ENCODE data around the gene NKIRAS2.
A peak's percentile ranks its signal among the peaks of the same experiment; 100 is the strongest.
"Not testable (repeated sequence)": the region's sequence is repeated elsewhere in the genome, so short reads cannot be mapped to it uniquely, and the experiment has no call there.

Gene NKIRAS2

GRCh38 chr17:41998497-41998896 is 21.4 kb upstream of the NKIRAS2 start:
- no peak for DNase-seq (ENCODE audit: low spot score)

GRCh38 chr17:42000413-42001133 is 19.3 kb upstream of the NKIRAS2 start:
- DNase-seq (ENCODE audit: low spot score) = no peak

GRCh38 chr17:42001729-42002128 is 18.2 kb upstream of the NKIRAS2 start:
- DNase-seq (ENCODE audit: low spot score) = no peak

- no peak for DNase-seq (ENCODE audit: low spot score)
Observed at GRCh38 chr17:42002175-42002791, 17.6 kb upstream of the NKIRAS2 start.

- DNase-seq (ENCODE audit: low spot score) = peak; percentile 67
Observed at GRCh38 chr17:42002792-42003301, 17.0 kb upstream of the NKIRAS2 start.

- DNase-seq (ENCODE audit: low spot score) = no peak
Observed at GRCh38 chr17:42005166-42005565, 14.7 kb upstream of the NKIRAS2 start.

- DNase-seq (ENCODE audit: low spot score) = no peak
Observed at GRCh38 chr17:42009170-42009569, 10.7 kb upstream of the NKIRAS2 start.

- peak; percentile 46 for DNase-seq (ENCODE audit: low spot score)
Observed at GRCh38 chr17:42010266-42010680, 9.6 kb upstream of the NKIRAS2 start.

- peak; percentile 26 for DNase-seq (ENCODE audit: low spot score)
Observed at GRCh38 chr17:42010898-42011516, 8.9 kb upstream of the NKIRAS2 start.

- not testable (repeated sequence) for DNase-seq (ENCODE audit: low spot score)
Observed at GRCh38 chr17:42012363-42012762, 7.5 kb upstream of the NKIRAS2 start.

- not testable (repeated sequence) for DNase-seq (ENCODE audit: low spot score)
Observed at GRCh38 chr17:42013740-42014139, 6.2 kb upstream of the NKIRAS2 start.

- peak; percentile 25 for DNase-seq (ENCODE audit: low spot score)
Observed at GRCh38 chr17:42016411-42016831, 3.5 kb upstream of the NKIRAS2 start.

- peak; percentile 93 for DNase-seq (ENCODE audit: low spot score)
Observed at GRCh38 chr17:42016941-42017865, 2.7 kb upstream of the NKIRAS2 start, which contains the start of gene DNAJC7. DNAJC7 (minus strand) TSS chr17:42017439; CDS start chr17:42017416, 23 bp downstream.

- no peak for DNase-seq (ENCODE audit: low spot score)
Observed at GRCh38 chr17:42017866-42018200, 2.1 kb upstream of the NKIRAS2 start.

GRCh38 chr17:42018339-42018738 is 1.6 kb upstream of the NKIRAS2 start:
- no peak for DNase-seq (ENCODE audit: low spot score)

GRCh38 chr17:42018988-42019387 is 902 bp upstream of the NKIRAS2 start:
- no peak for DNase-seq (ENCODE audit: low spot score)

- not testable (repeated sequence) for DNase-seq (ENCODE audit: low spot score)
Observed at GRCh38 chr17:42020845-42021244, 955 bp downstream of the NKIRAS2 start.

GRCh38 chr17:42023524-42024349 is 3.8 kb downstream of the NKIRAS2 start:
- DNase-seq (ENCODE audit: low spot score) = no peak

GRCh38 chr17:42025191-42025579 is 5.3 kb downstream of the NKIRAS2 start:
- no peak for DNase-seq (ENCODE audit: low spot score)

GRCh38 chr17:42025936-42026335 is 6.0 kb downstream of the NKIRAS2 start:
- DNase-seq (ENCODE audit: low spot score) = no peak
